OCI-LY7 (cell line): ENCODE data around the gene MOCS1. TPM values are rescaled to one million over a fixed set of nuclear protein-coding genes. Genes with fewer than 3 reads are reported as not detected.

ENCODE experiments used
- BruUV-seq: library from RNA; stranded (reverse); fragments of 400-500 nt; replicated peaks from 2 replicates; lab custom pipeline; 2021; lab: Mats Ljungman, UMichigan
- CTCF ChIA-PET: fragments of 300-600 bp; sonication (Branson Sonifier 250); formaldehyde crosslinking; loops from one replicate; lab custom pipeline; 2022; ENCODE audit warnings: antibody characterized with exemption; ENCODE audit not compliant: unreplicated experiment; lab: Charles Lee
- POLR2A ChIA-PET: fragments of 300-600 bp; sonication (Branson Sonifier 250); formaldehyde crosslinking; loops from one replicate; lab custom pipeline; 2022; ENCODE audit warnings: antibody characterized with exemption; lab: Charles Lee
- DNase-seq: peaks from one replicate; pipeline ENCODE4 v3.0.0-alpha.2; 2015; ENCODE audit warnings: low spot score
- H2AFZ ChIP-seq: fragments of 200-600 bp; sonication (generic), shearing (Covaris generic); 2 replicates; pipeline ENCODE4 v1.6.1; 2014; ENCODE audit warnings: mild to moderate bottlenecking, antibody characterized with exemption, low read length, moderate library complexity
- H3K27ac ChIP-seq: fragments of 200-600 bp; sonication (generic); 2 replicates; pipeline ENCODE4 v1.5.1; 2014; ENCODE audit warnings: mixed run types, low read depth, mild to moderate bottlenecking, moderate library complexity, low read length, inconsistent platforms; ENCODE audit not compliant: poor library complexity, severe bottlenecking
- H3K36me3 ChIP-seq: fragments of 200-600 bp; sonication (generic); 2 replicates; pipeline ENCODE4 v1.6.1; 2014; ENCODE audit warnings: mild to moderate bottlenecking, antibody characterized with exemption, low read length, moderate library complexity, mixed read lengths; ENCODE audit not compliant: insufficient read depth
- H3K4me1 ChIP-seq: fragments of 200-600 bp; sonication (generic); 2 replicates; pipeline ENCODE4 v1.5.1; 2014; ENCODE audit warnings: mild to moderate bottlenecking, low read length; ENCODE audit not compliant: insufficient read depth, poor library complexity, severe bottlenecking
- H3K4me2 ChIP-seq: fragments of 200-600 bp; sonication (generic); 2 replicates; pipeline ENCODE4 v1.6.1; 2014; ENCODE audit warnings: mild to moderate bottlenecking, low read length
- H3K4me3 ChIP-seq: fragments of 200-600 bp; sonication (generic); 2 replicates; pipeline ENCODE4 v1.5.1; 2014; ENCODE audit warnings: mild to moderate bottlenecking, low read depth, low read length; ENCODE audit not compliant: poor library complexity, severe bottlenecking
- H3K79me2 ChIP-seq: fragments of 200-600 bp; sonication (generic); 2 replicates; pipeline ENCODE4 v1.6.1; 2016; ENCODE audit warnings: low read depth, mild to moderate bottlenecking, low read length, moderate library complexity, mixed read lengths; ENCODE audit not compliant: insufficient read depth
- H3K9me2 ChIP-seq: fragments of 200-600 bp; sonication (generic); 2 replicates; pipeline ENCODE4 v1.6.1; 2016; ENCODE audit warnings: mild to moderate bottlenecking, low read length, mixed read lengths; ENCODE audit not compliant: insufficient read depth
- H3K9me3 ChIP-seq: fragments of 200-600 bp; sonication (generic); 2 replicates; pipeline ENCODE4 v1.6.1; 2014; ENCODE audit warnings: mild to moderate bottlenecking, mixed run types, low read length, mixed read lengths
- H4K20me1 ChIP-seq: fragments of 200-600 bp; sonication (generic); 2 replicates; pipeline ENCODE4 v1.6.1; 2014; ENCODE audit warnings: mild to moderate bottlenecking, antibody characterized with exemption, low read length, moderate library complexity, mixed read lengths; ENCODE audit not compliant: insufficient read depth
- EZH2phosphoT487 ChIP-seq: fragments of 200-600 bp; sonication (generic); IDR thresholded peaks from 2 replicates; pipeline ENCODE4 v1.6.1; 2018; ENCODE audit warnings: low read depth, borderline replicate concordance, mild to moderate bottlenecking, mixed run types, antibody characterized with exemption, low read length, moderate library complexity, mixed read lengths
- intact Hi-C: fragments of 100-400 bp; cut with micrococcal nuclease; formaldehyde crosslinking; loops from one replicate; pipeline ENCODE4 v1.10.0; 2022; ENCODE audit not compliant: unreplicated experiment
- total RNA-seq, 2 experiments: library from RNA; depleted of rRNA in 1 of 2; stranded (reverse); fragments of >200 nt in 1 of 2; shearing (Covaris generic) in 1 of 2; gene quantifications; 2 replicates each; pipeline ENCODE4 v1.2.3, GENCODE V29; 2014 to 2022
- TF ChIP-seq, protein P1 (sequence below): fragments of 200-600 bp; sonication (generic); conservative IDR thresholded peaks from 2 replicates; pipeline ENCODE4 v1.5.1; 2014; ENCODE audit warnings: mild to moderate bottlenecking, antibody characterized with exemption, low read length, moderate library complexity, mixed read lengths

MOCS1 gene
- total RNA-seq, 2 experiments from 2014 or later: not detected

DNA sequence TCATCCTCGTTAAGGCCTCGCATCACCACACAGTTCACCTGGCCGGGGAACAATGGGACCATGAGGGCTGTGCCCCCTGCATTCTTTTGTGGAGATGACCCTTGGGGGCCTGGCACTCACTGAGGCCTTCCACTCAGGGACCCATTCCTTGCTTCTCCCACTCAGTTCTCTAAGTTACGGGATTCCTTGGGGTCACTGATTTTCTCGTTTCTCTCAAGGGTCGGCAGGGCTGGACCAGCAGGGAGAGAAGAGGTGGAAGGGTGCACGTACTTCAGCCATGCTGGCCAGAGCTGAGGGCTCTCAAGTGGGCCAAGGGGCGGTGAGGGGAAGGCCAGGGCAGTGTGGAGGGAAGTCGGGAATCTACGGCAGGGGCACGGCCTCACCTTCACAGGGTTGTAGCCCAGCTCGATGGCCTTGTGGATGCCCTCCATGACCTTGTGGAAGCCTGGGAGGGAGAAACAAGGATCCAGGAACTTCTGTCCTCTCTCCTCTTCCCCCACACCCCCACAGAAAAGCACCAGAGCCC is 20.8 kb downstream of the MOCS1 start:
- Histone ChIP-seq H2AFZ (no peak overlapping the region), H3K9me3 (no peaks in the 10 kb centered on the region), H3K79me2 (no peaks in the 10 kb centered on the region), H3K9me2 (no peaks in the 10 kb centered on the region), H3K36me3 (no peaks in the 10 kb centered on the region), H4K20me1 (no peaks in the 10 kb centered on the region), H3K4me3 (no peak overlapping the region), H3K27ac (no peak overlapping the region), H3K4me1 (no peaks in the 10 kb centered on the region), H3K4me2 (no peak overlapping the region)
- BruUV-seq: no TSS peak
- POLR2A ChIA-PET: no interaction called here
- intact Hi-C loops: no loop called here
- CTCF ChIA-PET: no interaction called here
- DNase-seq: no peak
- TF ChIP-seq EZH2phosphoT487: no peak
- TF ChIP-seq, protein P1, sequence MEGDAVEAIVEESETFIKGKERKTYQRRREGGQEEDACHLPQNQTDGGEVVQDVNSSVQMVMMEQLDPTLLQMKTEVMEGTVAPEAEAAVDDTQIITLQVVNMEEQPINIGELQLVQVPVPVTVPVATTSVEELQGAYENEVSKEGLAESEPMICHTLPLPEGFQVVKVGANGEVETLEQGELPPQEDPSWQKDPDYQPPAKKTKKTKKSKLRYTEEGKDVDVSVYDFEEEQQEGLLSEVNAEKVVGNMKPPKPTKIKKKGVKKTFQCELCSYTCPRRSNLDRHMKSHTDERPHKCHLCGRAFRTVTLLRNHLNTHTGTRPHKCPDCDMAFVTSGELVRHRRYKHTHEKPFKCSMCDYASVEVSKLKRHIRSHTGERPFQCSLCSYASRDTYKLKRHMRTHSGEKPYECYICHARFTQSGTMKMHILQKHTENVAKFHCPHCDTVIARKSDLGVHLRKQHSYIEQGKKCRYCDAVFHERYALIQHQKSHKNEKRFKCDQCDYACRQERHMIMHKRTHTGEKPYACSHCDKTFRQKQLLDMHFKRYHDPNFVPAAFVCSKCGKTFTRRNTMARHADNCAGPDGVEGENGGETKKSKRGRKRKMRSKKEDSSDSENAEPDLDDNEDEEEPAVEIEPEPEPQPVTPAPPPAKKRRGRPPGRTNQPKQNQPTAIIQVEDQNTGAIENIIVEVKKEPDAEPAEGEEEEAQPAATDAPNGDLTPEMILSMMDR: no peak

DNA sequence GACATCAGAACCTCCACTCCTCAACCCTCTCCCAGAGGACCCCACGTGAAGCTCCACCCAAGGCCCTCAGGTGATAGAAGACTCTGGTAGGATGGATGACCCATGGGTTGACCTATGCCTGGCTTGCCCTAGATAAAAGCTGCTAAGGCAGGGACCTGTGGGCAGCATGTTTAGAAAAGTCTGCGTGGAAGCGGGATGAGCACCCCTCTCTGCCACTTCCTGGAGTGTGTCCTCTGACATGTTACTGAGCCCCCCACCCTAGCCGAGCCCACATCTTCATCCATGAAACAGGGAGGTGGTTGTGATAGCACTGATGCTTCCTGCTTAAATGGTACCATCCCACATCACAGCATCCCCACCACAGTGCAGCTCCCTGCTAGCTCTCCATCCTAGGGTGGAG is 21.8 kb downstream of the MOCS1 start:
- no peak overlapping the region for H2AFZ ChIP-seq
- TF ChIP-seq, protein P1: no peak
- TF ChIP-seq EZH2phosphoT487: no peak
- no TSS peak for BruUV-seq
- no peaks in the 10 kb centered on the region for H3K9me2 ChIP-seq
- no peaks in the 10 kb centered on the region for H3K36me3 ChIP-seq
- no peak overlapping the region for H3K4me3 ChIP-seq
- no peak for DNase-seq
- no peak overlapping the region for H3K4me2 ChIP-seq
- POLR2A ChIA-PET: no interaction called here
- no peaks in the 10 kb centered on the region for H4K20me1 ChIP-seq
- H3K9me3 ChIP-seq: no peaks in the 10 kb centered on the region
- intact Hi-C loops: no loop called here
- H3K79me2 ChIP-seq: no peaks in the 10 kb centered on the region
- H3K4me1 ChIP-seq: no peaks in the 10 kb centered on the region
- CTCF ChIA-PET: interaction anchor here (1.1 kb wide), 1 partner anchor 117 kb away, joined by 3 read pairs; no protein-coding TSS in a partner anchor
- no peak overlapping the region for H3K27ac ChIP-seq

DNA sequence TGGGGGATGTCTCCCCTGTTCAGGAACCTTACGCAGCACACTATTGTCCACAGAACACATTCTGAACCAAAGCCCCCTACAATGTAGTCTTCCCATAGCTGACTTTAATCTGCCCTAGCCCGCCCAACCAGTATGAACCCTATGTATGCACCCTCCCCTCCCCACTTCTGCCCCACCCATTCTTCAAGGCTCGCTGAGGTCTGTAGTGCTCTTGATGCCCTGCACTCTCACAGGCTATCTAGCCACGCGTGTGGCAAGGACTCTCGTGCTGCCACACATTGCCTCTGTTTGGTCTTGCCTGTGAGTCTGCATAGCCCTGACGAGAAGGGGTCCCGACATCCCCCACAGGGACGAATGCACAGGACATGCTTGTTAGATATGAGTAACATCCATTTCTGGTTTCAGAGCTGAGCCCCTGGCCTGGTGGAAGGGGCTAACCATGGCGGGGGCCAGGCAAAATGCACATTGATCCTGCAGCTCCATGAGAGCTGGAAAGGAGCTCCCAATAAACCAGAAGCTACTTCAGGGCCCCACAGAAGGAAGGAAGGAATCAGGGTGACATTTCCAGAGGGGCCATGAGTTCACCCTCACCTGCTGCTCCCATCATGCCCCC is 22.6 kb downstream of the MOCS1 start:
- Histone ChIP-seq H2AFZ (no peak overlapping the region), H3K9me3 (no peaks in the 10 kb centered on the region), H3K36me3 (no peaks in the 10 kb centered on the region), H3K4me2 (no peak overlapping the region), H3K4me3 (no peak overlapping the region), H3K4me1 (no peaks in the 10 kb centered on the region), H3K79me2 (no peaks in the 10 kb centered on the region), H4K20me1 (no peaks in the 10 kb centered on the region), H3K9me2 (no peaks in the 10 kb centered on the region), H3K27ac (no peak overlapping the region)
- no TSS peak for BruUV-seq
- ChIA-PET POLR2A (no interaction called here), CTCF (interaction anchor here (1.1 kb wide), 1 partner anchor 117 kb away, joined by 3 read pairs; no protein-coding TSS in a partner anchor)
- no peak for DNase-seq
- intact Hi-C loops: no loop called here
- TF ChIP-seq, protein P1: no peak
- TF ChIP-seq EZH2phosphoT487: no peak
